Ovary (tissue), 3 donors: ENCODE results near the gene ARRB2.

ENCODE experiments used
- CTCF ChIP-seq, 3 donors: fragments of 450-650 bp in 2 of 3; fragments of 200-600 bp in 1 of 3; IDR thresholded peaks; one replicate each; pipeline versions ENCODE4 v1.5.1 to v1.8.0; 2016 to 2022; ENCODE audit warnings: antibody characterized with exemption in 3 of 3, mild to moderate bottlenecking in 1 of 3
- EP300 ChIP-seq: sonication (generic); formaldehyde crosslinking; IDR thresholded peaks from one replicate; pipeline ENCODE4 v1.6.1; 2017; ENCODE audit warnings: antibody characterized with exemption
- POLR2A ChIP-seq: fragments of 450-650 bp; IDR thresholded peaks from one replicate; pipeline ENCODE4 v1.6.1; 2017; ENCODE audit warnings: antibody characterized with exemption, mild to moderate bottlenecking, moderate library complexity
- donor health status: DM: no; HTN: no; CAD: no.

GRCh38 chr17:4708436-4708835 lies 2.0 kb upstream of the ARRB2 start:
- no peak for TF ChIP-seq POLR2A
- TF ChIP-seq CTCF (IDR thresholded peaks at IDR 0.05), result no peak
- TF ChIP-seq EP300, result no peak
